GM13977 (cell line): ENCODE data around the gene PROM1.

Experiments used
- DNase-seq: peaks from one replicate; pipeline ENCODE4 v3.0.0; 2012; ENCODE audit warnings: low spot score
- in situ Hi-C: fragments of 300-500 bp; cut with MboI; formaldehyde crosslinking; loops from one replicate; pipeline ENCODE4 v1.12.0; 2022; ENCODE audit warnings: low sequenced_read_pairs, low pct_unique_long_range_greater_than_20kb, mixed read lengths, inconsistent platforms; ENCODE audit not compliant: unreplicated experiment
- TF ChIP-seq, protein P1 (sequence below): IDR thresholded peaks from 2 replicates; pipeline ENCODE4 v1.5.1; 2012; ENCODE audit warnings: mild to moderate bottlenecking, control low read depth; ENCODE audit not compliant: insufficient read depth; ENCODE audit errors: extremely low read depth, missing control alignments

The PROM1 gene

GRCh38 chr4:16075975-16076757 lies 7.7 kb downstream of the PROM1 start:
- in situ Hi-C loops, result no loop called here
- TF ChIP-seq, protein P1, sequence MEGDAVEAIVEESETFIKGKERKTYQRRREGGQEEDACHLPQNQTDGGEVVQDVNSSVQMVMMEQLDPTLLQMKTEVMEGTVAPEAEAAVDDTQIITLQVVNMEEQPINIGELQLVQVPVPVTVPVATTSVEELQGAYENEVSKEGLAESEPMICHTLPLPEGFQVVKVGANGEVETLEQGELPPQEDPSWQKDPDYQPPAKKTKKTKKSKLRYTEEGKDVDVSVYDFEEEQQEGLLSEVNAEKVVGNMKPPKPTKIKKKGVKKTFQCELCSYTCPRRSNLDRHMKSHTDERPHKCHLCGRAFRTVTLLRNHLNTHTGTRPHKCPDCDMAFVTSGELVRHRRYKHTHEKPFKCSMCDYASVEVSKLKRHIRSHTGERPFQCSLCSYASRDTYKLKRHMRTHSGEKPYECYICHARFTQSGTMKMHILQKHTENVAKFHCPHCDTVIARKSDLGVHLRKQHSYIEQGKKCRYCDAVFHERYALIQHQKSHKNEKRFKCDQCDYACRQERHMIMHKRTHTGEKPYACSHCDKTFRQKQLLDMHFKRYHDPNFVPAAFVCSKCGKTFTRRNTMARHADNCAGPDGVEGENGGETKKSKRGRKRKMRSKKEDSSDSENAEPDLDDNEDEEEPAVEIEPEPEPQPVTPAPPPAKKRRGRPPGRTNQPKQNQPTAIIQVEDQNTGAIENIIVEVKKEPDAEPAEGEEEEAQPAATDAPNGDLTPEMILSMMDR, result no peak
- no peak for DNase-seq

- in situ Hi-C loops, result no loop called here
- DNase-seq, result no peak
- TF ChIP-seq, protein P1, result no peak
Observed at GRCh38 chr4:16075061-16075460, 8.8 kb downstream of the PROM1 start.

DNA sequence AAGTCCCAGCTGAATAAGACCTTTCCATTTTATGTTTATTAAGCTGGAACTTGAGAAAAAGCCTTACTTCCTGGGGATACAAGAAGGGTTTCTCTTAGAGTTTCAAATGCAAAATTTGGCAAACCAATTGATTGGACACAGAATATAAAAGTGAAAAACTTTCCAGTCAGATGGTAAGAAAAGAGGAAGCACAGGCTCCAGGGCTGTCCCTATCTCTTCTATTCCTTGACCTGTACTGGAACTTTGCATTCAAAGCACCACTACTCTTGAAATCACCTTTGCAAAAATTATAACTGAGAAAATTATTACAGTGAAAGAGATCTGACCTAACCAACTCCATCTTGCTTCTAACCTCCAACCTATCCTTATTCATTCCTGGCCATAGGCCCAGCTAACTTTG lies 11.7 kb downstream of the PROM1 start:
- no peak for DNase-seq
- in situ Hi-C loops, result no loop called here

DNA sequence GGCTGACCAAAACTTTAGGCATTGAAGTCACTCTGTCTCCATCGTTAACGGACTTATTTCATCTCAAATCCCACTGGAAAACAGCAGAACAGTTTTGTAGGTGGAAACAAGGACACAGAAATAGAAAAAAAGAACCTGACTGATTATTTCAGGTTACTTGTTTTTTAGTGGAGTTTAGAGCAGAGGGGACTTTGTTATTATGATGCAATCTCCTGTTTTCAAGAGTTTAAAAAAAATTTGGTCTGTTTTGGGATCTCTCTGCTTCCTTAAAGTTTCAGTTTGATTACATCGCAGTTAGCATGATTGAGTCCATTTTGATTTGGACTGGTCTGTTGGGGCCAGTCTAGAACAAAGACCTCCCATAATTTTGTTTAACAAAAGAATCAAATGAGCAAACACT lies 13.6 kb downstream of the PROM1 start:
- no peak for DNase-seq
- in situ Hi-C loops, result no loop called here

More for the DNA sequence above, 11.7 kb downstream of the PROM1 start:
- TF ChIP-seq, protein P1, result no peak

GRCh38 chr4:16067515-16067914 lies 16.3 kb downstream of the PROM1 start:
- in situ Hi-C loops, result no loop called here
- TF ChIP-seq, protein P1, result no peak
- DNase-seq, result no peak

More for the DNA sequence above, 13.6 kb downstream of the PROM1 start:
- TF ChIP-seq, protein P1, result no peak

DNA sequence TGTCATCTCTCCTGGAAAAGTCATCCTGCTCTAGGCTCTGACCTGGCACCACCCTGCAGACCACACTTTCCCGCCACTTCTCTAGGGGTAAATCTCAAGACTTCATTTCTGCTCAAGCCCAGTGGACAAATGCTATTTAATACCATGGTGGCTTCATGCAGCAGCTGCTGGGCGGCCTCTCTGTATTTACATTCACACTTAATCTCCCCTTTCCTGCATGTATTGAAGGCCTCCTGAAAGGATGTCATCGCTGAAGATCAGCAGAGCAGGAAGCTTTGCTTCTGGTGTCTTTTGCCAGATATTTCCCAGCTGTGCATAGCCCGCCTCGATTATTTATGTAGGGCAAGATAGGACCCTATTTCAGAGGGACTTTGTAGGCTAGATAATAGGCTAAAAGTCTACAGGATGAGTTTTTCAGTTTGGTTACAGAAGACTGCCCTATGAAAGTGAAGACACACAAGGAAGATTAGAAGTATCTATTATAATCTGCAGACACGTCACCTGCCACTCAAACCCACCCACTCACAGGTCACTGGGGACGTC lies 17.2 kb downstream of the PROM1 start:
- no peak for DNase-seq
- in situ Hi-C loops, result no loop called here

More for the DNA sequence above, 17.2 kb downstream of the PROM1 start:
- TF ChIP-seq, protein P1, result no peak
